ENCODE results near the gene DDAH2. TPM values are rescaled to one million over a fixed set of nuclear protein-coding genes. Genes with fewer than 3 reads are reported as not detected.

DDAH2 gene
- total RNA-seq, 1 donor from 2014 or later: 145 TPM

DNA sequence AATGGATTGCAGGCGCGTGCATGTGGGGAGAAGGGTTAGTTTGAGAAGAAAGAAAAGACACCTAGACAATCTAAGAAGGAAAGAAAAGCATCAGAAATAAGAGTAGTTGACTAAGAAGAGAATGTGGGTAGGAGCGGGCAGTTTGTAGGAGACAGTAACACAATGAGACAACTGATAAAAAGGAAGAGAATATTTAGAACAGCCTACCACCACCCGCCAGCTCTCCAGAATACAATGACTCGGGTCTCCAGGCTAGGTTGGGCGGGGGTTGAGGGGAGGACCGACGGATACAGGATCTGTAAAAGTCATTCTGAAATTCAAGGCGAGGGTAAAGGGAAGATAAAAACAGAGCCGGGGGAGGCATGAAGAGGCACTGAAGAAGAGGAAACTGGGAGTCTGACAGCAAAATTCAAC is 26.7 kb downstream of the DDAH2 start:
- DNase-seq (ENCODE audit: low spot score): peak; percentile 25
- Mint-ChIP-seq H3K4me3 (ENCODE audit: unreplicated experiment) (peak overlapping the region; percentile 99), H3K9me3 (ENCODE audit: unreplicated experiment) (no peaks in the 10 kb centered on the region), H3K27ac (ENCODE audit: unreplicated experiment) (peak overlapping the region; percentile 98), H3K4me1 (ENCODE audit: unreplicated experiment) (peaks cover 26% of the 10 kb centered on the region), H3K27me3 (ENCODE audit: unreplicated experiment) (peaks cover 6% of the 10 kb centered on the region), H3K36me3 (ENCODE audit: low read depth, unreplicated experiment) (no peaks in the 10 kb centered on the region)
- TF ChIP-seq, protein P1, sequence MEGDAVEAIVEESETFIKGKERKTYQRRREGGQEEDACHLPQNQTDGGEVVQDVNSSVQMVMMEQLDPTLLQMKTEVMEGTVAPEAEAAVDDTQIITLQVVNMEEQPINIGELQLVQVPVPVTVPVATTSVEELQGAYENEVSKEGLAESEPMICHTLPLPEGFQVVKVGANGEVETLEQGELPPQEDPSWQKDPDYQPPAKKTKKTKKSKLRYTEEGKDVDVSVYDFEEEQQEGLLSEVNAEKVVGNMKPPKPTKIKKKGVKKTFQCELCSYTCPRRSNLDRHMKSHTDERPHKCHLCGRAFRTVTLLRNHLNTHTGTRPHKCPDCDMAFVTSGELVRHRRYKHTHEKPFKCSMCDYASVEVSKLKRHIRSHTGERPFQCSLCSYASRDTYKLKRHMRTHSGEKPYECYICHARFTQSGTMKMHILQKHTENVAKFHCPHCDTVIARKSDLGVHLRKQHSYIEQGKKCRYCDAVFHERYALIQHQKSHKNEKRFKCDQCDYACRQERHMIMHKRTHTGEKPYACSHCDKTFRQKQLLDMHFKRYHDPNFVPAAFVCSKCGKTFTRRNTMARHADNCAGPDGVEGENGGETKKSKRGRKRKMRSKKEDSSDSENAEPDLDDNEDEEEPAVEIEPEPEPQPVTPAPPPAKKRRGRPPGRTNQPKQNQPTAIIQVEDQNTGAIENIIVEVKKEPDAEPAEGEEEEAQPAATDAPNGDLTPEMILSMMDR (IDR thresholded peaks at IDR 0.05; ENCODE audit: unreplicated experiment): no peak

DNA sequence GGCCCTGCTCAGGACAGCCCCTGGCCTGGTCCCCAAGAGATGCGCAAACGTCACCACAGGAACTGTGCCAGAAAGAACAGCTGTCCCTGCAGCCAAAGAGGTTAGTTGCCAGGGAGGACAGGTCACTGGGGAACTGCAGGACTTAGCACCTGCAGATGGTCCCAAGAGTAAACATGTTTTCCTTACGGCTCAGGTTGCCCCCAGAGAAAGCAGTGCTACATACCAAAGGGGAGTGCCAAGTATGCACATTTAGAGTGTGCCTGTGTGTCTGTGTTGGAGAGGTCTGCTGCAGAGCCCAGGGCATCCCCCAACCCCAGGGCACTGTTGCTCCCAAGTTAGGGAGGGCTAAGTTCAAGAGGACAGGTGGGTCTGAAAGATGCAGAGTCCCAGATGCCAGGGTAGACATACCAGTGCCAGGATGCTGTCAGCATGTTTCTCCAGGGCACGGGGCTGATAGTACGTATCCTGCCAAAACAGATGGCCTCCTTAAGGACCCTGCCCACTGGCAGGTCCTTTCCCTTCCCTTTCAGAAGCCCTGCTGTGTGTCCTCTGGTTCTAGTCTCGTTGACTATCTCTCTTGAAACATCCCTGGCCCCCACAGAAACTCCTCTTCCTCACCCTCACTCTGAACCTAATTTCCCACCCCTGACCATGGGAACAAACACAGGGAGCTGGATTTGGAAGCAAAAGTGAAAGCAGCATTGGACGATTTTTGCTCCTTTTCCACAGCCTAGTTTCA is 27.3 kb downstream of the DDAH2 start:
- H3K9me3 Mint-ChIP-seq (ENCODE audit: unreplicated experiment): no peaks in the 10 kb centered on the region
- no peak for DNase-seq (ENCODE audit: low spot score)

DNA sequence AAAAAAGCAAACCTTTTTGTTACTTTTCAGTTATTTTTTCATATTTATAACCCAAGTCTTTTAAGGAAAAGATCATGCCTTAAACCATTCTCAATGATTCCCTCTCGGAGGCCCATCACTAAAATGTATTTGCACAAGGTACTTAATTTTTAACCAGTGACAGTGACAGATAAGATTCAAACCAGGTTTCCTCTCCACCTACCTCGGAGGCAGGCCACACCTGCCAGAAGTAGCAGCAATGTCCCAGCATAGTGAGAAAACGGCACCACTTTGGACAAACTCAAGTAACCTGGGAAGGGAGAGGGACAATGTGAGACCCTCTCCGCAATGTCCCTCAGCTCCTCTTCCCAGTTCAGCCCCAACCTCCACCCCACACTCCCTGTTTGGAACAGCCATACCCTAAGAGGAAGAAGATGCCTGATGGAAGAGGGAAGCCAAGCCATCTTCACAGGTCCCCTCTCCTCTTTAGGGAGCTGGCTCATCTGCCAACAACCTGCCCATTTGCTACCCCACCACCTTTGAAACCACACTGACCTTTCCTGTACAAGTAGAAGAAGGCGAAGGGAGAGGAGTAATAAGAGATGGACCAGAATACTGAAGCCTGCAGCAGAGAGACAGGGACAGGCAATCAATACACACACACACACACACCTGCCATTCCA is 28.2 kb downstream of the DDAH2 start:
- peak overlapping the region; percentile 48 for H3K4me3 Mint-ChIP-seq (ENCODE audit: unreplicated experiment)

More for the DNA sequence above, 27.3 kb downstream of the DDAH2 start:
- H3K36me3 Mint-ChIP-seq (ENCODE audit: low read depth, unreplicated experiment): no peaks in the 10 kb centered on the region
- TF ChIP-seq, protein P1 (IDR thresholded peaks at IDR 0.05; ENCODE audit: unreplicated experiment): no peak
- H3K4me3 Mint-ChIP-seq (ENCODE audit: unreplicated experiment): peak overlapping the region; percentile 99
- peaks cover 31% of the 10 kb centered on the region for H3K4me1 Mint-ChIP-seq (ENCODE audit: unreplicated experiment)
- H3K27ac Mint-ChIP-seq (ENCODE audit: unreplicated experiment): peak overlapping the region; percentile 98
- peaks cover 6% of the 10 kb centered on the region for H3K27me3 Mint-ChIP-seq (ENCODE audit: unreplicated experiment)

DNA sequence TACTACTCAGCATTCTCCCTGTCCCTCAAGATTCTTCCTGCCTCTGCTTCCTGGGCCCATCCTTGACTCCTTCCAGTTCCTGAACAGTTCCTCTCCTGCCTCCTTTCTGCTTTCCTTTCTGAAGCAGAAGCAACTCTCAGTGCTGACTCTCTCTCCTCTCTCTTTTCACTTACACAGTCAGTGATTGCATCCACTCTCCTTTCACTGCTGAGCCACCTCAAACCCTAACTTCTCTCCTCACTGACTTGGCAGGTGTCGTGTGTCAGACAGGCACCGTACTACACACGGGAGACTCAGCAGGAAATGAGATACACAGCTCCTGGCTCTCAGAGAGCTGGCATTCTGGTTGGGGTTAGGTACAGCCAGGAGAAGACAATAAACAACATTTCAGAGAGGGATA is 31.5 kb downstream of the DDAH2 start:
- DNase-seq (ENCODE audit: low spot score): no peak
- H3K9me3 Mint-ChIP-seq (ENCODE audit: unreplicated experiment): no peaks in the 10 kb centered on the region
- TF ChIP-seq, protein P1 (IDR thresholded peaks at IDR 0.05; ENCODE audit: unreplicated experiment): no peak
- H3K27me3 Mint-ChIP-seq (ENCODE audit: unreplicated experiment): peaks cover 3% of the 10 kb centered on the region
- peaks cover 30% of the 10 kb centered on the region for H3K4me1 Mint-ChIP-seq (ENCODE audit: unreplicated experiment)
- peaks cover 10% of the 10 kb centered on the region for H3K36me3 Mint-ChIP-seq (ENCODE audit: low read depth, unreplicated experiment)
- H3K27ac Mint-ChIP-seq (ENCODE audit: unreplicated experiment): peak overlapping the region; percentile 84
- peak overlapping the region; percentile 5 for H3K4me3 Mint-ChIP-seq (ENCODE audit: unreplicated experiment)

More for the DNA sequence above, 28.2 kb downstream of the DDAH2 start:
- H3K36me3 Mint-ChIP-seq (ENCODE audit: low read depth, unreplicated experiment): no peaks in the 10 kb centered on the region
- H3K27ac Mint-ChIP-seq (ENCODE audit: unreplicated experiment): no peak overlapping the region
- TF ChIP-seq, protein P1 (IDR thresholded peaks at IDR 0.05; ENCODE audit: unreplicated experiment): no peak
- H3K9me3 Mint-ChIP-seq (ENCODE audit: unreplicated experiment): no peaks in the 10 kb centered on the region
- H3K27me3 Mint-ChIP-seq (ENCODE audit: unreplicated experiment): peaks cover 6% of the 10 kb centered on the region
- peaks cover 32% of the 10 kb centered on the region for H3K4me1 Mint-ChIP-seq (ENCODE audit: unreplicated experiment)
- no peak for DNase-seq (ENCODE audit: low spot score)

DNA sequence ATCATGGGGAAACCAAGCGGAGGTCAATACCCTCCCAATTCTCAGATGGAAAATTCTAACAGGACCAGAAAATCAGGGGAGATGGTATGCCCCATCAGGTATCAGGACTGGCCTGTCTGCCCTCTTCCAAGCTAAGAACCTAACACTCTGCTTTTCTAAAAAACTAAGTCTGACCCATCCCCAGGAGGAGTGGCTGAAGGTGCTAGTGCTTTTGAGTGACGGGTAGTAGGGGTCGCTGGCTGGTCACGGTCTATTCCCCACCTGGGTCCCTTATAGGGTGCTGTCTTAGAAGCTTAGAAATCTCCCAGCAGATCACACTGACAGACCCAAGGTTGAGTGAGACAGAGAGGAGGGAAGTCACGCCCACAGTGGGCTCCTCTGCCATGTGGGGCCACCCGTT is 35.6 kb downstream of the DDAH2 start:
- Mint-ChIP-seq H3K9me3 (ENCODE audit: unreplicated experiment) (no peaks in the 10 kb centered on the region), H3K27me3 (ENCODE audit: unreplicated experiment) (peaks cover 3% of the 10 kb centered on the region), H3K36me3 (ENCODE audit: low read depth, unreplicated experiment) (peaks cover 16% of the 10 kb centered on the region), H3K27ac (ENCODE audit: unreplicated experiment) (no peak overlapping the region), H3K4me3 (ENCODE audit: unreplicated experiment) (no peak overlapping the region), H3K4me1 (ENCODE audit: unreplicated experiment) (peaks cover 29% of the 10 kb centered on the region)
- no peak for DNase-seq (ENCODE audit: low spot score)
- TF ChIP-seq, protein P1 (IDR thresholded peaks at IDR 0.05; ENCODE audit: unreplicated experiment): no peak
